Cardiac septum (tissue), 1 donor: ENCODE data around the gene COL5A3. TPM values are rescaled to one million over a fixed set of nuclear protein-coding genes. Genes with fewer than 3 reads are reported as not detected.

Experiments used
- DNase-seq: peaks from one replicate; pipeline ENCODE4 v3.0.0-alpha.2; 2020; ENCODE audit warnings: low spot score
- intact Hi-C: fragments of 100-400 bp; cut with DNase I; formaldehyde crosslinking; loops from one replicate; pipeline ENCODE4 v1.14.0; 2022
- total RNA-seq: library from RNA; stranded (reverse); fragmentation: NEBNext Ultra II Directional; extraction: Animal tissue kit (Norgen Biotek cat#: 25700); gene quantifications from one replicate; pipeline ENCODE4 v1.2.1, GENCODE V29; 2021
- donor health status: DM: no; HTN: no; CAD: no.

Gene COL5A3
- total RNA-seq, 1 donor from 2014 or later: 8.9 TPM

GRCh38 chr19:9991425-9992191 is 18.7 kb downstream of the COL5A3 start:
- intact Hi-C loops: no loop called here
- DNase-seq: no peak

- no peak for DNase-seq
- intact Hi-C loops: no loop called here
Measured at GRCh38 chr19:9989504-9989903, 20.8 kb downstream of the COL5A3 start.

GRCh38 chr19:9986787-9987281 is 23.5 kb downstream of the COL5A3 start:
- intact Hi-C loops: loop anchor here (2.0 kb wide), 1 partner anchor 42 kb away; no protein-coding TSS in a partner anchor
- DNase-seq: no peak

- intact Hi-C loops: no loop called here
- DNase-seq: no peak
Measured at GRCh38 chr19:9981406-9982260, 28.7 kb downstream of the COL5A3 start.

- DNase-seq: no peak
Measured at GRCh38 chr19:9972103-9972502, 38.2 kb downstream of the COL5A3 start.

GRCh38 chr19:9971166-9971897 is 39.0 kb downstream of the COL5A3 start:
- no peak for DNase-seq

More at GRCh38 chr19:9972103-9972502, 38.2 kb downstream of the COL5A3 start:
- intact Hi-C loops: no loop called here

GRCh38 chr19:9970481-9970880 is 39.8 kb downstream of the COL5A3 start:
- no peak for DNase-seq
- intact Hi-C loops: no loop called here

More at GRCh38 chr19:9971166-9971897, 39.0 kb downstream of the COL5A3 start:
- intact Hi-C loops: no loop called here

- DNase-seq: no peak
- intact Hi-C loops: no loop called here
Measured at GRCh38 chr19:9969688-9969975, 40.7 kb downstream of the COL5A3 start.

- DNase-seq: no peak
- intact Hi-C loops: no loop called here
Measured at GRCh38 chr19:9968820-9969687, 41.2 kb downstream of the COL5A3 start.

- DNase-seq: no peak
- intact Hi-C loops: no loop called here
Measured at GRCh38 chr19:9967326-9967725, 43.0 kb downstream of the COL5A3 start.

- intact Hi-C loops: no loop called here
- no peak for DNase-seq
Measured at GRCh38 chr19:9966448-9966847, 43.9 kb downstream of the COL5A3 start.

GRCh38 chr19:9966024-9966423 is 44.3 kb downstream of the COL5A3 start:
- intact Hi-C loops: no loop called here
- DNase-seq: no peak

- intact Hi-C loops: no loop called here
- DNase-seq: no peak
Measured at GRCh38 chr19:9962623-9963290, 47.5 kb downstream of the COL5A3 start.

- no peak for DNase-seq
- intact Hi-C loops: no loop called here
Measured at GRCh38 chr19:9961103-9961502, 49.2 kb downstream of the COL5A3 start.

GRCh38 chr19:9958379-9958821 is 51.9 kb downstream of the COL5A3 start:
- no peak for DNase-seq
- intact Hi-C loops: no loop called here

GRCh38 chr19:9956956-9957355 is 53.3 kb downstream of the COL5A3 start:
- intact Hi-C loops: no loop called here
- DNase-seq: no peak

GRCh38 chr19:9953802-9954542 is 56.3 kb downstream of the COL5A3 start:
- intact Hi-C loops: no loop called here
- no peak for DNase-seq

- DNase-seq: no peak
- intact Hi-C loops: no loop called here
Measured at GRCh38 chr19:9952276-9952675, 58.0 kb downstream of the COL5A3 start.
